Fibroblast of mammary gland (primary cell): ENCODE results near the gene SLC13A1.

Source experiments
- DNase-seq: peaks from one replicate; pipeline ENCODE4 v3.0.0-alpha.2; 2010; ENCODE audit warnings: low read depth
- H3K4me3 ChIP-seq: 2 replicates; pipeline ENCODE4 v1.5.1; 2011; ENCODE audit warnings: low read depth, mild to moderate bottlenecking, low read length, moderate library complexity; ENCODE audit not compliant: control insufficient read depth
- TF ChIP-seq, protein P1 (sequence below): conservative IDR thresholded peaks from 2 replicates; pipeline ENCODE4 v1.5.1; 2011; ENCODE audit warnings: low read depth, low read length, inconsistent platforms; ENCODE audit not compliant: control insufficient read depth, insufficient read depth

The SLC13A1 gene

DNA sequence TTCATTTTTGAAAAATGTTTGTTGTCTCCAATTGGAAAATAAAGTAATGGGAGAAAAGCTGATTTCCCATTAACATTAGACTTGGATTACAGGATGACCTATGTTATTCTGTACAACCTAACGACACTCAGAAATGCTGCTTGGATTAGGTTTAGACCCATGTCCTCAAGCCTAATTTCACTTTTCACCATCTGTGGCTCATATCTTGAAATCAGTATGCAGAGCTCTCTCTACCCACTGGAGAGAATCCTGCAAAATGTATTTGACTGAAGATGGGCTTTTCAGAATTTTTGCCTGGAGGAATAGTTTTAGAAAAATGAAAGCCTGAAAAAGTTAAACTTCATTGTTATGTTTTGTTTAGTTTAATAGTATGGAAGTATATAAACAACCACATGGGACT, 63.8 kb downstream of the SLC13A1 start:
- no peak for DNase-seq
- TF ChIP-seq, protein P1, sequence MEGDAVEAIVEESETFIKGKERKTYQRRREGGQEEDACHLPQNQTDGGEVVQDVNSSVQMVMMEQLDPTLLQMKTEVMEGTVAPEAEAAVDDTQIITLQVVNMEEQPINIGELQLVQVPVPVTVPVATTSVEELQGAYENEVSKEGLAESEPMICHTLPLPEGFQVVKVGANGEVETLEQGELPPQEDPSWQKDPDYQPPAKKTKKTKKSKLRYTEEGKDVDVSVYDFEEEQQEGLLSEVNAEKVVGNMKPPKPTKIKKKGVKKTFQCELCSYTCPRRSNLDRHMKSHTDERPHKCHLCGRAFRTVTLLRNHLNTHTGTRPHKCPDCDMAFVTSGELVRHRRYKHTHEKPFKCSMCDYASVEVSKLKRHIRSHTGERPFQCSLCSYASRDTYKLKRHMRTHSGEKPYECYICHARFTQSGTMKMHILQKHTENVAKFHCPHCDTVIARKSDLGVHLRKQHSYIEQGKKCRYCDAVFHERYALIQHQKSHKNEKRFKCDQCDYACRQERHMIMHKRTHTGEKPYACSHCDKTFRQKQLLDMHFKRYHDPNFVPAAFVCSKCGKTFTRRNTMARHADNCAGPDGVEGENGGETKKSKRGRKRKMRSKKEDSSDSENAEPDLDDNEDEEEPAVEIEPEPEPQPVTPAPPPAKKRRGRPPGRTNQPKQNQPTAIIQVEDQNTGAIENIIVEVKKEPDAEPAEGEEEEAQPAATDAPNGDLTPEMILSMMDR = no peak

GRCh38 chr7:123133924-123134323, 65.8 kb downstream of the SLC13A1 start:
- TF ChIP-seq, protein P1 = no peak
- DNase-seq = no peak
- H3K4me3 ChIP-seq = no peak overlapping the region

More for the DNA sequence above, 63.8 kb downstream of the SLC13A1 start:
- H3K4me3 ChIP-seq = no peak overlapping the region

DNA sequence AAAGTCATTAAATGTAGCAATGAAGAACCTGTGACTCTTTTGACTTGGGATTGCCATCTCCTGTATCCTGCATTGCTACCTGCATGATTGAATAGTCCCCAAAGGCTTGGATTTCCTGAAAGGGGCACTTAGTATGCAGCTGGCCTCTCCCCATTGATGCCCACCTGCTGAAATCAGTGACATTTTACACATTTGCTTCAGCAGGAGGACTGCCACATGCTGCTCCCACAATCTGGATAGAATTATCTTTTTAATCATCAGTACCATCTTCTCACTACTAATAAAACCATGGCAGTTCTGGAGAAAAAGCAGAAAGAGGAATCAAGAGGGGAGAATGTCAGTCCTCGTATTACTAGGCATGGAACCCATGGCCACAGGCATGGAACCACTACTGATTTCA, 67.8 kb downstream of the SLC13A1 start:
- H3K4me3 ChIP-seq = no peak overlapping the region
- no peak for DNase-seq
- TF ChIP-seq, protein P1 = no peak

- TF ChIP-seq, protein P1 = no peak
- H3K4me3 ChIP-seq = no peak overlapping the region
- DNase-seq = no peak
Observed at GRCh38 chr7:123131556-123131955, 68.2 kb downstream of the SLC13A1 start.

GRCh38 chr7:123131140-123131539, 68.6 kb downstream of the SLC13A1 start:
- DNase-seq = no peak
- H3K4me3 ChIP-seq = no peak overlapping the region
- TF ChIP-seq, protein P1 = no peak

- DNase-seq = no peak
- H3K4me3 ChIP-seq = no peak overlapping the region
- TF ChIP-seq, protein P1 = no peak
Observed at GRCh38 chr7:123126691-123127090, 73.1 kb downstream of the SLC13A1 start.

GRCh38 chr7:123126171-123126570, 73.6 kb downstream of the SLC13A1 start:
- TF ChIP-seq, protein P1 = no peak
- no peak overlapping the region for H3K4me3 ChIP-seq
- DNase-seq = no peak
